H7 (cell line): ENCODE measurements around the gene SIL1. TPM values are rescaled to one million over a fixed set of nuclear protein-coding genes. Genes with fewer than 3 reads are reported as not detected.
A peak's percentile ranks its signal among the peaks of the same experiment; 100 is the strongest.
"Not testable (repeated sequence)": the region's sequence is repeated elsewhere in the genome, so short reads cannot be mapped to it uniquely, and the experiment has no call there.

Source experiments
- DNase-seq: peaks from one replicate; pipeline ENCODE4 v3.0.0; 2012
- H3K27me3 ChIP-seq: 2 replicates; pipeline ENCODE4 v1.6.0; 2011; ENCODE audit warnings: mild to moderate bottlenecking, low read length; ENCODE audit not compliant: control insufficient read depth, insufficient read depth
- H3K36me3 ChIP-seq: replicated peaks from 2 replicates; pipeline ENCODE4 v1.5.1; 2011; ENCODE audit warnings: low read length; ENCODE audit not compliant: control insufficient read depth, insufficient read depth
- H3K4me3 ChIP-seq: 2 replicates; pipeline ENCODE4 v1.5.1; 2011; ENCODE audit warnings: low read depth, mild to moderate bottlenecking, control low read depth, low read length, moderate library complexity; ENCODE audit not compliant: insufficient read depth
- total RNA-seq: library from RNA; depleted of rRNA; stranded (reverse); fragments of >200 nt; shearing (Covaris generic); gene quantifications from 2 replicates; pipeline ENCODE4 v1.2.3, GENCODE V29; 2014

Gene SIL1
- total RNA-seq, 1 experiment from 2014 or later: 14.8 TPM

DNA sequence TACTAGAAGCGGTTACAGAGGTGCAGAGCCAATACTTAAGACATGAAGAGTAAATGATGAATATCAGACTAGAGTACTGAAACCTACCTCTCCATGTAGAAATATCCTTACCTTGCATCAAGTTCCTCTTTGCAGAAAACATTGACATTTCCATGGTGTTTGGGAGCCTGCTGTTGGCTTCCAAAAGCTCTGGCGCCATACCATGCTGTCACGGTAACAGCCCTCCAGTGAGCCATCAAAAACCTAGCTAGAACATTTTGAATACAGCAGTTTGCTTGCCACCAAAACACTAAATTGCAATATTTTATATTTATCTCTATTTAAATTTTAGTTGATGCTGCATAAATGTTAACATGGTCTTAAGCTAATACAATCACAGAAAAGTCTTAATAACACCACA lies 179.0 kb downstream of the SIL1 start:
- Histone ChIP-seq H3K27me3 (no peaks in the 10 kb centered on the region), H3K4me3 (no peak overlapping the region), H3K36me3 (no peaks in the 10 kb centered on the region)
- DNase-seq: no peak

DNA sequence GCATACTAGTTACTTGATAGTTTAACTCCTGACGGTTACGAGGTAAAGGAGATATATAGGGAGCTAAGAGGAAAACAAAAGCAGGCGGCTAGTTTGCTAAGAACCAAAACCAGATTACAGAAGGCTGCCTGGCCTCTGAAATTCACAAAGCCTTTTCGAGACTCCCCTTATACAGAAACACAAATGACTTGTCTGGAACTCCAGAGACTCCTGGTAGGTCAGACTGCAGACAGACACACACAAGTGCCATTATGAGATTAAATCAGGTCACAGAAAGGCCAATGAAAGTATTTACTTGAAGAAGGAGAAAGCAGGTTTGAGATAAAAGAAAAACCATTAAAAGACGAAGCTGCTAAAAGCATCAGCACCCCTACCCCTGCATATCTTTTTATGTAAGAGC lies 180.5 kb downstream of the SIL1 start:
- H3K27me3 ChIP-seq: no peaks in the 10 kb centered on the region
- DNase-seq: no peak
- no peaks in the 10 kb centered on the region for H3K36me3 ChIP-seq
- no peak overlapping the region for H3K4me3 ChIP-seq

DNA sequence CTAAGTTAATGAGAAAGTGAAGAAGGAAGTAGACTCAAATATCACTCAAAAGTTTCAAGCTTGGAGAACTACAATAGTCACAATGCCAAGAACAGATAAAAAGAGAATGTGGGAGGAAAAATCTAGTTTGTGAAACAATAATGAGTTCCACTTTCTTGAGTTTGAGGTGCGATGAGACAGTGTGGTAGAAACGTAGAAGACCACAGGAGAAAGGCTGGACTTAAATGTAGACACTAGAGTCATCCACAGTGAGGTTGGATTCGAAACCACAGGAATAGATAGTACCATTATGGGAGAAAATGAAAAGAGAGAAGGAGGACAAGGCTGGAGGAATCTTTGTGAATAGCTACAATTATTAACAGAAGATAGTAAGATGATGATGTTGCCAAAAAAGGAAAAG lies 182.0 kb downstream of the SIL1 start:
- Histone ChIP-seq H3K36me3 (no peaks in the 10 kb centered on the region), H3K27me3 (no peaks in the 10 kb centered on the region), H3K4me3 (no peak overlapping the region)
- no peak for DNase-seq

DNA sequence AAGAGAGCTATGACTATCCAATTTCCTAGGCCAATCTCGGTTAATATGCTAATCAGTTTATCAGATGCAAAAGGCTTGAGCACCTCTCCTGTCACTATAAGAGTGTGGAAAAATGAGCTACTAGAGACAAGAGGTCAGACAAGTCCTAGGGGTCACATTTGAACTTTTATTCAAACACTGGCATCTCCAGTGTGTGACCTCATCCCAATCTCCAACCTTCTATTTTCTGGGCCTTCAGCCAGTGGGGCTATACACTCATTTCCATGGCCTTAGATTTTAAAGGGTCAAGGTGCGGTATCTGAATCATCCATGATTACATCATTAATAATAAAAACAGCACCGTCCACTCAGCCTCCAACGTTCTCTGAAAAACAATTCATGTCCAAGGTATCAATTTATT lies 183.4 kb downstream of the SIL1 start:
- H3K36me3 ChIP-seq: no peaks in the 10 kb centered on the region
- no peaks in the 10 kb centered on the region for H3K27me3 ChIP-seq
- H3K4me3 ChIP-seq: no peak overlapping the region
- DNase-seq: no peak

DNA sequence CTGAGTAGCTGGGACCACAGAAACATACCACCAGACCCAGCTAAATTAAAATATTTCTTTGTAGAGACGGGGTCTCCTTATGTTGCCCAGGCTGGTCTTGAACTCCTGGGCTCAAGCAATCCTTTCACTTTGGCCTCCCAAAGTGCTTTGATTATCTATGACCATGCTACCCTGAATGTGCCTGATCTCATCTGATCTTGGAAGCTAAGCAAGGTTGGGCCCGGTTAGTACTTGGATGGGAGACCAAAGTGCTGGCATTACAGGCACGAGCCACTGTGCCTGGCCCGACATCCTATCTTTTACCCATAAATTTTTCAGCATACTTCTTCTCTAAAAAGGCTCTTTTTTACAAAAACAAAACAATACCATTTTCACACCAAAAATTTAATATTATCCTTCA lies 186.0 kb downstream of the SIL1 start:
- Histone ChIP-seq H3K27me3 (no peaks in the 10 kb centered on the region), H3K36me3 (no peaks in the 10 kb centered on the region), H3K4me3 (no peak overlapping the region)
- DNase-seq: no peak

DNA sequence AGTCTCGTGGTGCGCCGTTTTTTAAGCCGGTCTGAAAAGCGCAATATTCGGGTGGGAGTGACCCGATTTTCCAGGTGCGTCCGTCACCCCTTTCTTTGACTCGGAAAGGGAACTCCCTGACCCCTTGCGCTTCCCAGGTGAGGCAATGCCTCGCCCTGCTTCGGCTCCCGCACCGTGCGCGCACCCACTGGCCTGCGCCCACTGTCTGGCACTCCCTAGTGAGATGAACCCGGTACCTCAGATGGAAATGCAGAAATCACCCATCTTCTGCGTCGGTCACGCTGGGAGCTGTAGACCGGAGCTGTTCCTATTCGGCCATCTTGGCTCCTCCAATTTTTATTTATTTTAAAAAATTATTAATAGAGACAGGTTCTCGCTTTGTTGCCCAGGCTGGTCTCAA lies 187.0 kb downstream of the SIL1 start:
- H3K36me3 ChIP-seq: not testable (repeated sequence)
- peak overlapping the region; percentile 30 for H3K4me3 ChIP-seq

DNA sequence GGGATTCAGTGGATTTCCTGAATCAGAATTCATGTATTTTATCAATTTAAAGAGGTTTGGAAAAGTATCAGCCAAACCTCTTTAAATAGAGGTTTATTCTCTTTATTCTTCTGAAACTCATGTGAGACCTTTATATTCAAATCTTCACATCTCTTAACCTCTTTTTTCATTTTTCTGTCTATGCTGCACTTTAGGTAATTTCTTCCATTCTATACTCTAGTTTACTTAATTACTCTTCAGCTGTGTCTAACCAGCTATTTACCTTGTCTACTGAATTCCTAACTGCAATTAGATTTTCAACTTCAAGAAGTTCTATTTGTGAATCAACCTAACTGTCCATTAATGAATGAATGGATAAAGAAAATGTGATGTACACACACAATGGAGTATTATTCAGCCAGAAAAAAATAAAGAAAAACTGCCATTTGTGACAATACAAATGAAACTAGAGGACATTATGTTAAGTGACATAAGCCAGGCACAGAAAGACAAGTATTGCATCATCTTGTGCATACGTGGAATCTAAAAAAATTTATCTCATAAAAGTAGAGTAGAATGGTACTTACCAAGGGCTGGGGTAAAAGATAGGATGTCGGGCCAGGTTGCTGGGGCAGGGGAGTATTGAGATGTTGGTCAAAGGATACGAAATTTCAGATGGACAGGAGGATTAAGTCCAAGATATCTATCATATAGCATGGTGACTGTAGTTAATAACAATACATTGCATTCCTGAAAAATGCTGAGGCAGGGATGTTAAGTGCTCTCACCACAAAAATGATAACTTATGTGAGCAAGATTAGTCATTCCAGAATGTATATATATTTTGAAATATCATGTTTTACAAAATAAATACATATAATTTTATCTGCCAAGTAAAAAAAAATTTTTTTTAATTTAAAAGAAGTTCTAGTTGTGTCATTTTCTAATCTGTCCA lies 193.5 kb downstream of the SIL1 start:
- no peak for DNase-seq
- no peaks in the 10 kb centered on the region for H3K27me3 ChIP-seq
- H3K4me3 ChIP-seq: no peak overlapping the region
- no peaks in the 10 kb centered on the region for H3K36me3 ChIP-seq

More for the DNA sequence above, 187.0 kb downstream of the SIL1 start:
- not testable (repeated sequence) for DNase-seq, H3K27me3 ChIP-seq

DNA sequence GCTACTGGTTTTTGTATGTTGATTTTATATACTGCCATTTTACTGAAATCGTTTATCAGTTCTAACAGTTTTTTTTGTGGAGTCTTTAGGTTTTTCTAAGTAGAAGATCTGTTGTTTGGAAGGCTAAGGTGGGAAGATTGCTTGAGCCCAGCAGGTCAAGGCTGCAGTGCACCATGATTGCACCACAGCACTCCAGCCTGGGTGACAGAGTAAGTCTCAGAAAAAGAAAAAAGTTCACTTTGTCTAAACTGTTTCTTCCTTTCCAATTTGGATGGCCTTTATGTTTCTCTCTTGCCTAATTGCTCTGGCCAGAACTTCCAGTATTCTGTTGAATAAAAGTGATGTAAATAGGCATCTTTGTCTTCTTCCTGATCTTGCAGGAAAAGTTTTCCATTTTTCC lies 198.5 kb downstream of the SIL1 start:
- no peaks in the 10 kb centered on the region for H3K36me3 ChIP-seq
- H3K27me3 ChIP-seq: no peaks in the 10 kb centered on the region
- no peak for DNase-seq

DNA sequence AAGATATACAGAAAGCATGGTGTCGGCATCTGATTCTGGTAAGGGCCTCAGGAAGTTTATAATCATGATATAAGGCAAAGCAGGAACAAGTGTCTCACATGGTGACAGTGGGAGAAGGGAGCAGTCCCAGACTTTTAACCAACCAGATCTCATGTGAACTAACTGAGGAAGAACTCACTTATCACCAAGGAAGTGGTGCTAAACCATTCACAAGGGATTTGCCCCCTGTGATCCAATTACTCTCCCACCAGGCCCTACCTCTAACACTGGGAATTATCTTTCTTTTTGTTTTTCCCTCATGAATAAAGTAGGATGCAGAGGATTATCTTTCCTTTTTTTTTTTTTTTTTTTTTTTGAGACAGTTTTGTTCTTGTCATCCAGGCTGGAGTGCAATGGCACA lies 199.6 kb downstream of the SIL1 start:
- no peaks in the 10 kb centered on the region for H3K27me3 ChIP-seq
- no peaks in the 10 kb centered on the region for H3K36me3 ChIP-seq
- DNase-seq: no peak
- no peak overlapping the region for H3K4me3 ChIP-seq

More for the DNA sequence above, 198.5 kb downstream of the SIL1 start:
- no peak overlapping the region for H3K4me3 ChIP-seq

DNA sequence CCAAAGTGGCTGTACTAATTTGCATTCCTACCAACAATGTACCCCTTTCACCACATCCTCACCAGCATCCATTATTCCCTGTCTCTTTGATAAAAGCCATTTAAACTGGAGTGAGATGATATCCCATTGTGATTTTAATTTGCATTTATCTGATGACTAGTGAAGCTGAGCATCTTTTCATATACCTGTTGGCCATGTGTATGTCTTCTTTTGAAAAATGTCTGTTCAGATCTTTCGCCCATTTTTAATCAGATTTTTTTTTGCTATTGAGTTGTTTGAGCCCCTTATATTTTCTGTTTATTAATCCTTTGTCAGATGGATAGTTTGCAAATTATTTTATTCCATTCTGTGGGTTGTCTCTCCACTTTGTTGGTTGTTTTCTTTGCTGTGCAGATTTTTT lies 202.0 kb downstream of the SIL1 start:
- H3K27me3 ChIP-seq: no peaks in the 10 kb centered on the region
- no peak overlapping the region for H3K4me3 ChIP-seq
- DNase-seq: no peak
- H3K36me3 ChIP-seq: no peaks in the 10 kb centered on the region

DNA sequence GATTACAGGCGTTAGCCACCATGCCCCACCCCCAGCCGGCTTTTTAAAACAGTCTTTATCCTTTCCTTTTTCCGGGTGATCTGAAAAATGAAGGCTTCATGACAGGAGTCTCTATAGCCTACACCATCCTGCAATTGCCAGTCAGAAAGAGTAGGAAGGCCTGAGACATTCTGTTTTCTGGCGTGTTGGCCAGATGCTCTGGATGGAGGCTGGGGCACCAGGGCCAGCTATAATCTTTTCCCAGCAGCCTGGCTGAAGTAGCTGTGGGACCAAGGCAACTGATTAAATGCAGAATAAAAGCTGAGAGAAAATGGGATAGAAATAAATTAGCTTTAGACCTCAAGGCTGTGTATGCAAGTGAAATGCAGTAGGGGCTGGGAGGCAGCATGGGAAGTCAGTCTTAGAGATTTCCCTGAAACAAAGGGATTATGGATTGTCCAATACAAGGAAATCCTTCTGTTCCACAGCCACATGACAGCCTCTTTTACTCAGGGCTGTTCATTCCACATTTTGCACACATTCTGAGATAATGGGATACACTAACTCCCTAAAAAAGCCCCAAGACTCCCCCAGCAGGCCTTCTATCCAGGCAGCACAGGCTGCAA lies 207.1 kb downstream of the SIL1 start:
- Histone ChIP-seq H3K36me3 (no peaks in the 10 kb centered on the region), H3K4me3 (no peak overlapping the region), H3K27me3 (no peaks in the 10 kb centered on the region)
- no peak for DNase-seq

DNA sequence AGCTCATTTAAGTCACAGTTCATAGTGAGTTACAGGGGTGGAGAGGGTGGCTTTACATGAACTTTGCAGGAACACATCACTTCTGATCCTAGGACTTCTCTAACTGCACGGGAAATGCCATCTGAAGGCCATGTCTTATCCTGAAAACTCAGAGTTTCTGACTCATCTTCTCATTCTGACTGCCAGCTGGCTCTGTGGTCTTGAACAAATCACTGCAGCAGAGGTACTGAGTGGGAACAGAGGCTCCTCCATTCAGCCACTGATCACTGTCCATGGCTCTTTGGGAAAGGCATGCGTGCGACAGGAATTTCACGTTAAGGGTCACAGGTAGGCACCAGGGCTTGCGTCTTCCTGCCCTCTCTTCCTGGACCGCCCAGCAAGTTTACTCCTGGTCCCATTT lies 208.4 kb downstream of the SIL1 start:
- H3K27me3 ChIP-seq: no peaks in the 10 kb centered on the region
- no peaks in the 10 kb centered on the region for H3K36me3 ChIP-seq
- no peak for DNase-seq
- H3K4me3 ChIP-seq: no peak overlapping the region

DNA sequence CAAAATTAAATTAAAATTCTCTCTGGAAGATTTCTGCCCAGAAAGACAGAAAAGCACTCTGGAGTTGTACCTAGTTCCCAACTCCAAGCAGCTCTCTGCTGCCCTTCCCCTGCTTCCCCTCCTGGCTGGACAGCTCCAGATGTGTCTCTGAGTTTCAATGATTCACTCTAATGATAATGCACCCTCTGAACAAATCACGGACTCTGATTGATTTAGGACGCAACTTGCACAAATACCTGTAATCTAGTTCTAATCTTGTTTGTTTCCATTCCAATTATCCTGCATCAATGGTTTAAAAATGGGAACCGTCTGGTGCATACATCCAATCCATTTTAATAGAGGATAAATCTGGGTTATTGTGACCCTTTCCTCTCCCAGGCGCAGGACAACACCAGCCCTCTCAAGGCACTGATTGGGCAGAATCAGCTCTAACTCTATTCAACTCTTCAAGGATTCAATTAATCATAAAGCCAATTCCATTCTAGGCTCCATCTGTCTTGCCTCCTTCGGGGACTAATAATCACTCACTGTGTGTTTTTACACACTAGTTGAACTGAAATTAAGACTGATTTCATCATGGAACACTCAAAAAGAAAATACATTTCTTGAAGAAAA lies 211.9 kb downstream of the SIL1 start:
- DNase-seq: peak; percentile 3
- Histone ChIP-seq H3K27me3 (no peaks in the 10 kb centered on the region), H3K4me3 (no peak overlapping the region), H3K36me3 (no peaks in the 10 kb centered on the region)

DNA sequence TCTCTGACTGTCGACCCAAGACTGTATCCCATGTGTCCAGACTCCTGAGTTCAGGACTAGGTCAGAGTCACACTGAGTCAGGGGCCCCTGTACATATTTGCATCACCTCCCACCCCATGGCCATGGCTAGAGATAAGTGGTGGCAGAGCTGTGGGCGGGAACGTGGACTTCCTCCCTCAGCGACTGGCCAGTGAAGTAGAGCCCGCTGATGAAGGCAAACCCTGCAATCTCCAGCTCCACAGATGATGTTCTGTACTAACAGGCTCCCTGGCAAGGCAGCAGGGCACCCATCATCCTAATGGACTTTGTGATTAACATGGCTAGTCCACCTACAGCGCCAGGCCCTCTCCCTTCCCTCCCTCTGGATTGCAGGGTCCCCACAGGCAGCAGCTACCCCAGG lies 212.5 kb downstream of the SIL1 start:
- peak; percentile 2 for DNase-seq
- Histone ChIP-seq H3K36me3 (no peaks in the 10 kb centered on the region), H3K27me3 (no peaks in the 10 kb centered on the region), H3K4me3 (no peak overlapping the region)

DNA sequence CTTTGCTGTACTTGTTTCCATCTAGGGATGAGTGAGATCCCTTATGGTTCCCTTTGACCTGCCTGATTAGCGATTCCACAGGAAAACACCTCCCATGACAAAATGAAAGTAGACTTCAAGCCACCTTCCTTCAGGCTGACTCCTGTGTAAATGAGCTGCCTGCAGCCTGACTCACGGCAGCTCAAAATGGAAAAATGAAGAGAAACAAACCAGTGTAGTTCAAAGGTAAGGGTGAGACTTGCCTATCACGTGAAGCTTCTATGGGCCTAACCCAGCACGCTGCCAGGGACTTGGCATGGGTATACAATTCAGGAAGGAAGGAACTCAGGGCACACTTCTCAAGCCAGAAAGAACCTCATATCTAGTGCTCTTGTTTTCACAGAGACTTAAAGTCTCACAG lies 212.9 kb downstream of the SIL1 start:
- Histone ChIP-seq H3K27me3 (no peaks in the 10 kb centered on the region), H3K4me3 (no peak overlapping the region), H3K36me3 (no peaks in the 10 kb centered on the region)
- DNase-seq: no peak
